ENCODE data around the gene ABCG1. TPM values are rescaled to one million over a fixed set of nuclear protein-coding genes. Genes with fewer than 3 reads are reported as not detected.
A peak's percentile ranks its signal among the peaks of the same experiment; 100 is the strongest.

ABCG1 gene
- total and polyA plus RNA-seq, 2 donors (not counting 3 experiments of a cell fraction or from before 2014, with no cell fraction given), result 6.7 to 19.6 TPM

DNA sequence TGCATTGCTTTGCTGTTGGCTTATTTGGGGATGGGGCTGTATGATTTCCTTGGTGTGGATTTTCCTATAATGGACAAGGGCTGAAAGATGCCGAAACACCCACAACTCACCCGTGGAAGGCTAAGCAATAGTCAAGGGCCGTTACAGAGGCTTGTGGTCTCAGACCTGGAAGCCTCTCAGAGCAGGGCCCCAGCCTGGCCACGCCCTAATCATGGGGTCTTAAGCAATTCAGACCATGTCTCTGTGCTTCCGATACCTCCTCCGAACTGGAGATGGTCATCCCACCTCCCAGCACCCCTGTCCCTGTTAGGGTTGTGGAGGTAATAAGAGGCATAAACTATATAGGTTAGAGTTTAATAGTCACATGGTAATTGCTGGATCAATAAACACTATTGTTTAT lies 3.4 kb downstream of the ABCG1 start:
- no peaks in the 10 kb centered on the region for H3K9me3 ChIP-seq (replicated peaks; ENCODE audit: control insufficient read depth, insufficient read depth, low read length)
- no peak for TF ChIP-seq GATA2 (IDR thresholded peaks at IDR 0.05; ENCODE audit: insufficient read depth, insufficient read length, low read depth, low read length)
- no peak for TF ChIP-seq POLR2AphosphoS5 (IDR thresholded peaks at IDR 0.05; ENCODE audit: insufficient read depth, low read depth, low read length)
- TF ChIP-seq EZH2 (IDR thresholded peaks at IDR 0.05; ENCODE audit: borderline replicate concordance, low read depth, low read length, severe bottlenecking), result no peak
- TF ChIP-seq JUN (IDR thresholded peaks at IDR 0.05; ENCODE audit: borderline replicate concordance, insufficient read depth, insufficient read length, low read depth), result no peak
- no peak for TF ChIP-seq POLR2A (IDR thresholded peaks at IDR 0.05; ENCODE audit: low read depth, low read length)
- TF ChIP-seq, protein P1, sequence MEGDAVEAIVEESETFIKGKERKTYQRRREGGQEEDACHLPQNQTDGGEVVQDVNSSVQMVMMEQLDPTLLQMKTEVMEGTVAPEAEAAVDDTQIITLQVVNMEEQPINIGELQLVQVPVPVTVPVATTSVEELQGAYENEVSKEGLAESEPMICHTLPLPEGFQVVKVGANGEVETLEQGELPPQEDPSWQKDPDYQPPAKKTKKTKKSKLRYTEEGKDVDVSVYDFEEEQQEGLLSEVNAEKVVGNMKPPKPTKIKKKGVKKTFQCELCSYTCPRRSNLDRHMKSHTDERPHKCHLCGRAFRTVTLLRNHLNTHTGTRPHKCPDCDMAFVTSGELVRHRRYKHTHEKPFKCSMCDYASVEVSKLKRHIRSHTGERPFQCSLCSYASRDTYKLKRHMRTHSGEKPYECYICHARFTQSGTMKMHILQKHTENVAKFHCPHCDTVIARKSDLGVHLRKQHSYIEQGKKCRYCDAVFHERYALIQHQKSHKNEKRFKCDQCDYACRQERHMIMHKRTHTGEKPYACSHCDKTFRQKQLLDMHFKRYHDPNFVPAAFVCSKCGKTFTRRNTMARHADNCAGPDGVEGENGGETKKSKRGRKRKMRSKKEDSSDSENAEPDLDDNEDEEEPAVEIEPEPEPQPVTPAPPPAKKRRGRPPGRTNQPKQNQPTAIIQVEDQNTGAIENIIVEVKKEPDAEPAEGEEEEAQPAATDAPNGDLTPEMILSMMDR (IDR thresholded peaks at IDR 0.05; ENCODE audit: extremely low read depth in 1 of 2, insufficient read depth in 1 of 2, low read depth in 1 of 2, low read length in 2 of 2), result no peak
- TF ChIP-seq MAX (IDR thresholded peaks at IDR 0.05; ENCODE audit: insufficient read depth, insufficient read length), result no peak
- no peak for TF ChIP-seq FOS (IDR thresholded peaks at IDR 0.05; ENCODE audit: borderline replicate concordance, insufficient read depth, low read length)
- TF ChIP-seq MYC (IDR thresholded peaks at IDR 0.05; ENCODE audit: low read depth, low read length), result no peak
- POLR2A ChIA-PET, result no interaction called here
- H3K79me2 ChIP-seq (ENCODE audit: control insufficient read depth, insufficient read depth, low read length), result no peaks in the 10 kb centered on the region
- H3K36me3 ChIP-seq (ENCODE audit: control insufficient read depth in 2 of 2, extremely low read depth in 1 of 2, insufficient read depth in 2 of 2, low read length in 2 of 2), result no peaks in the 10 kb centered on the region
- H3K4me3 ChIP-seq (replicated peaks in 1 of 3; ENCODE audit: insufficient read depth in 1 of 3, low read depth in 1 of 3, low read length in 3 of 3), result no peak overlapping the region
- FAIRE-seq, result no peak
- no peak overlapping the region for H3K4me2 ChIP-seq (ENCODE audit: insufficient read depth, low read length)
- DNase-seq (ENCODE audit: low read depth, low spot score), result no peak
- H3K9ac ChIP-seq (replicated peaks; ENCODE audit: extremely low read depth, insufficient read depth, low read length), result peak overlapping the region; percentile 79
- intact Hi-C loops (cut with micrococcal nuclease) (loop anchor here (5.0 kb wide), 1 partner anchor 265 kb away; no protein-coding TSS in a partner anchor), dilution Hi-C loops (cut with MboI; ENCODE audit: extremely low pct_ligation_motif_present, low sequenced_read_pairs) (no loop called here)
- no TSS peak for BruUV-seq (replicated peaks)
- H2AFZ ChIP-seq (ENCODE audit: low read depth, low read length), result no peak overlapping the region
- no peaks in the 10 kb centered on the region for H3K9me1 ChIP-seq (replicated peaks; ENCODE audit: control insufficient read depth, extremely low read depth, insufficient read depth, low read length)
- peaks cover 2% of the 10 kb centered on the region in 2 experiments for H3K27me3 ChIP-seq (ENCODE audit: control insufficient read depth in 2 of 2, insufficient read depth in 2 of 2, low read length in 2 of 2)
- CTCF ChIA-PET, result interaction anchor here (3.2 to 4.6 kb wide), 3 partner anchors 11 to 77 kb away, joined by 12 to 29 read pairs (median 22); no protein-coding TSS in a partner anchor
- no peaks in the 10 kb centered on the region for H4K20me1 ChIP-seq (replicated peaks; ENCODE audit: control insufficient read depth, extremely low read depth, insufficient read depth, low read length)
- peaks cover 24% of the 10 kb centered on the region for H3K4me1 ChIP-seq (ENCODE audit: control insufficient read depth, extremely low read depth, insufficient read depth, low read length)
- peak overlapping the region; percentile 94 for H3K27ac ChIP-seq (ENCODE audit: insufficient read depth, low read depth, low read length)

Measured in endothelial cell of umbilical vein (primary cell).